H1 (cell line): ENCODE data around the gene HEBP1. TPM values are rescaled to one million over a fixed set of nuclear protein-coding genes. Genes with fewer than 3 reads are reported as not detected.

Experiments used
- CTCF ChIA-PET: fragments of 300-600 bp; sonication (Branson Sonifier 250); formaldehyde crosslinking; loops from one replicate; lab custom pipeline; 2021; ENCODE audit not compliant: partially characterized antibody; lab: Charles Lee
- POLR2A ChIA-PET: fragments of 300-600 bp; sonication (Branson Sonifier 250); formaldehyde crosslinking; loops from one replicate; lab custom pipeline; 2021; ENCODE audit warnings: inconsistent platforms; ENCODE audit not compliant: partially characterized antibody; lab: Charles Lee
- DNase-seq, 2 experiments: peaks; one replicate each; pipeline versions ENCODE4 v3.0.0 to v3.0.0-alpha.2; 2010 to 2022; ENCODE audit warnings: low spot score in 2 of 2, low read depth in 1 of 2, mixed read lengths in 1 of 2
- FAIRE-seq: peaks from 2 replicates; lab custom pipeline; 2011; peaks lifted over from hg19 to GRCh38; lab: Jason Lieb, UNC
- H2AFZ ChIP-seq: 2 replicates; pipeline ENCODE4 v1.8.1; 2012; ENCODE audit warnings: low read length, inconsistent platforms
- H2AK5ac ChIP-seq: 2 replicates; pipeline ENCODE4 v1.6.1; 2013; ENCODE audit warnings: low read depth, low read length
- H2BK120ac ChIP-seq: replicated peaks from 2 replicates; pipeline ENCODE3; 2013; ENCODE audit warnings: low read depth, low read length, inconsistent platforms
- H2BK12ac ChIP-seq: 2 replicates; pipeline ENCODE4 v1.6.1; 2013; ENCODE audit warnings: low read depth, low read length
- H2BK15ac ChIP-seq: 2 replicates; pipeline ENCODE4 v1.6.1; 2013; ENCODE audit warnings: low read length
- H2BK20ac ChIP-seq: 2 replicates; pipeline ENCODE4 v1.6.1; 2013; ENCODE audit warnings: low read length
- H2BK5ac ChIP-seq: 2 replicates; pipeline ENCODE4 v1.6.1; 2013; ENCODE audit warnings: low read depth, low read length
- H3K14ac ChIP-seq: 2 replicates; pipeline ENCODE4 v1.6.1; 2013; ENCODE audit warnings: inconsistent platforms; ENCODE audit not compliant: insufficient read length
- H3K18ac ChIP-seq: 2 replicates; pipeline ENCODE4 v1.6.1; 2013; ENCODE audit warnings: low read length; ENCODE audit errors: extremely low read depth
- H3K23ac ChIP-seq: 2 replicates; pipeline ENCODE4 v1.6.1; 2013; ENCODE audit warnings: inconsistent platforms; ENCODE audit not compliant: insufficient read length
- H3K23me2 ChIP-seq: 2 replicates; pipeline ENCODE4 v1.6.1; 2013; ENCODE audit warnings: low read depth, low read length
- H3K27ac ChIP-seq: 2 replicates; pipeline ENCODE4 v1.6.1; 2011; ENCODE audit warnings: low read depth, low read length, inconsistent platforms
- H3K27me3 ChIP-seq, 4 experiments: replicated peaks in 1 of 4; 1 replicate in 1 of 4; 2 replicates in 3 of 4; pipeline versions ENCODE4 v1.6.1 to v1.8.1; 2011 to 2013; ENCODE audit warnings: low read length in 3 of 4, mild to moderate bottlenecking in 3 of 4, inconsistent platforms in 2 of 4, mixed read lengths in 2 of 4, moderate library complexity in 1 of 4; ENCODE audit not compliant: control insufficient read depth in 3 of 4, insufficient read depth in 3 of 4; ENCODE audit errors: extremely low read depth in 1 of 4
- H3K36me3 ChIP-seq, 4 experiments: 2 replicates each; pipeline versions ENCODE4 v1.6.1 to v1.8.1; 2011 to 2013; ENCODE audit warnings: mild to moderate bottlenecking in 4 of 4, low read length in 3 of 4, moderate library complexity in 2 of 4, control low read depth in 1 of 4, inconsistent platforms in 1 of 4; ENCODE audit not compliant: insufficient read depth in 4 of 4, control insufficient read depth in 2 of 4
- H3K4ac ChIP-seq: replicated peaks from 2 replicates; pipeline ENCODE3; 2013; ENCODE audit warnings: low read length, low read depth, mixed read lengths, inconsistent platforms; ENCODE audit not compliant: insufficient read length
- H3K4me1 ChIP-seq, 4 experiments: replicated peaks in 1 of 4; 1 replicate in 1 of 4; 2 replicates in 3 of 4; pipeline versions ENCODE4 v1.6.1 to v1.8.1; 2011 to 2013; ENCODE audit warnings: low read length in 3 of 4, inconsistent platforms in 2 of 4, mixed read lengths in 1 of 4; ENCODE audit not compliant: insufficient read depth in 4 of 4, control insufficient read depth in 3 of 4
- H3K4me2 ChIP-seq, 2 experiments: 2 replicates each; pipeline versions ENCODE4 v1.6.1 to v1.8.1; 2011 to 2013; ENCODE audit warnings: low read depth in 2 of 2, low read length in 2 of 2, control low read depth in 1 of 2, inconsistent platforms in 1 of 2, mild to moderate bottlenecking in 1 of 2; ENCODE audit not compliant: insufficient read depth in 1 of 2
- H3K4me3 ChIP-seq, 4 experiments: fragments of 200-600, 300-600 bp in 1 of 4; sonication (generic), shearing (Covaris generic), sonication (Bioruptor Twin) in 1 of 4; 2 replicates each; pipeline versions ENCODE4 v1.5.1 to v1.8.1; 2011 to 2016; ENCODE audit warnings: low read length in 4 of 4, low read depth in 3 of 4, control low read depth in 2 of 4, inconsistent platforms in 2 of 4, mild to moderate bottlenecking in 2 of 4, mixed read lengths in 1 of 4, moderate library complexity in 1 of 4; ENCODE audit not compliant: insufficient read depth in 2 of 4; ENCODE audit errors: extremely low read depth in 1 of 4
- H3K56ac ChIP-seq: replicated peaks from 2 replicates; pipeline ENCODE3; 2013; ENCODE audit warnings: low read depth, mild to moderate bottlenecking, mixed read lengths, low read length, inconsistent platforms; ENCODE audit not compliant: insufficient read length
- H3K79me1 ChIP-seq: 2 replicates; pipeline ENCODE4 v1.6.1; 2013; ENCODE audit warnings: low read depth, low read length, control low read depth
- H3K79me2 ChIP-seq, 2 experiments: 2 replicates each; pipeline versions ENCODE4 v1.6.1 to v1.8.1; 2012 to 2013; ENCODE audit warnings: low read length in 2 of 2, mild to moderate bottlenecking in 2 of 2, inconsistent platforms in 1 of 2; ENCODE audit not compliant: insufficient read depth in 2 of 2, control insufficient read depth in 1 of 2
- H3K9ac ChIP-seq, 4 experiments: replicated peaks in 1 of 4; 1 replicate in 1 of 4; 2 replicates in 3 of 4; pipeline versions ENCODE4 v1.6.1 to v1.8.1; 2011 to 2013; ENCODE audit warnings: low read depth in 3 of 4, low read length in 3 of 4, control low read depth in 2 of 4, mild to moderate bottlenecking in 2 of 4, moderate library complexity in 2 of 4, inconsistent platforms in 1 of 4; ENCODE audit errors: extremely low read depth in 1 of 4
- H3K9me3 ChIP-seq, 2 experiments: 2 replicates each; pipeline versions ENCODE4 v1.6.1 to v1.8.1; 2012 to 2013; ENCODE audit warnings: mild to moderate bottlenecking in 2 of 2, moderate library complexity in 2 of 2, control low read depth in 1 of 2, inconsistent platforms in 1 of 2, low read depth in 1 of 2, low read length in 1 of 2, mixed read lengths in 1 of 2; ENCODE audit not compliant: insufficient read depth in 2 of 2
- H4K20me1 ChIP-seq, 2 experiments: replicated peaks in 1 of 2; 2 replicates each; pipeline versions ENCODE3 to v1.8.1; 2011 to 2013; ENCODE audit warnings: inconsistent platforms in 2 of 2, low read length in 2 of 2, mild to moderate bottlenecking in 1 of 2; ENCODE audit not compliant: insufficient read depth in 2 of 2, control insufficient read depth in 1 of 2
- H4K5ac ChIP-seq: 2 replicates; pipeline ENCODE4 v1.6.1; 2013; ENCODE audit warnings: low read length, low read depth, mixed read lengths, inconsistent platforms; ENCODE audit not compliant: insufficient read length
- H4K8ac ChIP-seq: 2 replicates; pipeline ENCODE4 v1.8.0; 2013; ENCODE audit warnings: mild to moderate bottlenecking, moderate library complexity, low read length, inconsistent platforms; ENCODE audit not compliant: insufficient read depth; ENCODE audit errors: extremely low read depth
- H4K91ac ChIP-seq: replicated peaks from 2 replicates; pipeline ENCODE3; 2013; ENCODE audit warnings: low read length, mixed read lengths, inconsistent platforms; ENCODE audit not compliant: insufficient read length
- EZH2 ChIP-seq: fragments of 200-600 bp; sonication (generic); IDR thresholded peaks from 2 replicates; pipeline ENCODE4 v1.7.1; 2012; ENCODE audit warnings: low read depth, mild to moderate bottlenecking, moderate library complexity, low read length, inconsistent platforms; ENCODE audit not compliant: severe bottlenecking
- polyA plus RNA-seq, 7 experiments: library from polyadenylated mRNA; depleted of rRNA in 3 of 7; stranded (reverse) in 5 of 7; unstranded in 2 of 7; fragments of >200 nt in 5 of 7; fragments of 200-250 nt in 2 of 7; gene quantifications; 1 replicate in 5 of 7; 2 replicates in 1 of 7; 4 replicates in 1 of 7; pipeline versions ENCODE4 v1.2.1 to v1.2.3, GENCODE V29; 2011 to 2013; ENCODE audit warnings: missing spikeins in 2 of 7, mixed read lengths in 2 of 7
- total RNA-seq: library from RNA; stranded (reverse); fragmentation: NEBNext Ultra II Directional; extraction: Animal tissue kit (Norgen Biotek cat#: 25700); gene quantifications from 2 replicates; pipeline ENCODE4 v1.2.1, GENCODE V29; 2021

The HEBP1 gene
- total and polyA plus RNA-seq, 2 of the 8 experiments (the other 6 are each of a cell fraction or from before 2014, with no cell fraction given): 30.8 to 56.1 TPM

DNA sequence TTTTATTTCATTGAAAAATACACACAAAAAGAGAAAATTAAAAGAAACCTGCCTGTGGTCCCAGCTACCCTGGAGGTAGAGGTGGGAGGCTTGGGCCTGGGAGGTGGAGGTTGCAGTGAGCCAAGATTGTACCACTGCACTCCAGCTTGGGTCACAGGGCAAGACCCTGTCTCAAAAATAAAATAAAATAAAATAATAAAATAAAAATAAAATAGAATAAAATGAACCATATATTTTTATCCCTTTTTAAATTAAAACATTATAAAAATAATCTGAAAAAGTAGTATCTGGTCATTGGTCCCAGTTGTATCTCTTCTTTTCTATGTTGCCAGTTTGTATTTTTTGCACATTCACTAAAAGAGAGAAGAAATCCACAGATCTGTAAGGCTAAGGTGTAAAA, 27.4 kb upstream of the HEBP1 start:
- no peaks in the 10 kb centered on the region for H3K27me3 ChIP-seq
- no peaks in the 10 kb centered on the region for H3K79me2 ChIP-seq
- no peak overlapping the region for H3K56ac ChIP-seq
- H3K4me3 ChIP-seq: no peak overlapping the region
- no peak overlapping the region for H2BK120ac ChIP-seq
- H3K18ac ChIP-seq: no peak overlapping the region
- ChIA-PET POLR2A (no interaction called here), CTCF (interaction anchor here (0.9 to 2.8 kb wide), 5 partner anchors 11 to 181 kb away, joined by 3 to 9 read pairs (median 6); partner anchors contain the start of gene FAM234B)
- H3K23ac ChIP-seq: no peak overlapping the region
- H3K9ac ChIP-seq: no peak overlapping the region
- H3K79me1 ChIP-seq: no peaks in the 10 kb centered on the region
- H2BK12ac ChIP-seq: no peak overlapping the region
- H3K4ac ChIP-seq: no peak overlapping the region
- no peak overlapping the region for H4K91ac ChIP-seq
- H3K4me1 ChIP-seq: peaks cover 2 to 6% (median 5%) of the 10 kb centered on the region in 4 experiments; a peak in 5 of 7 replicates
- no peak overlapping the region for H2BK20ac ChIP-seq
- H4K5ac ChIP-seq: peak overlapping the region; percentile 21
- FAIRE-seq: no peak
- no peak for TF ChIP-seq EZH2
- H3K36me3 ChIP-seq: no peaks in the 10 kb centered on the region
- H4K8ac ChIP-seq: no peak overlapping the region
- H2BK5ac ChIP-seq: no peak overlapping the region
- H3K27ac ChIP-seq: no peak overlapping the region
- no peak for DNase-seq
- no peaks in the 10 kb centered on the region for H4K20me1 ChIP-seq
- H2AFZ ChIP-seq: no peak overlapping the region
- no peak overlapping the region for H3K14ac ChIP-seq
- H3K9me3 ChIP-seq: no peaks in the 10 kb centered on the region
- no peak overlapping the region for H2BK15ac ChIP-seq
- no peaks in the 10 kb centered on the region for H3K23me2 ChIP-seq
- no peak overlapping the region for H2AK5ac ChIP-seq
- H3K4me2 ChIP-seq: no peak overlapping the region
